Activated CD4-positive, CD25-positive, alpha-beta regulatory T cell treated with anti-CD3 and anti-CD28 coated beads, Interleukin-2, amount 50 U/mL, for 24 hours (primary cell): ENCODE results near the gene IFI44L.

ENCODE experiments used
- ATAC-seq, 2 donors: fragments of 150-1000 bp; cut with Tn5 transposase; one replicate each; pipeline ENCODE4 v1.10.0; 2021; ENCODE audit warnings: mild to moderate bottlenecking in 1 of 2, moderate library complexity in 1 of 2

The IFI44L gene

GRCh38 chr1:78691995-78692747 is 71.9 kb downstream of the IFI44L start:
- peak; percentile 77 to 87 for ATAC-seq
